ENCODE results near the gene MPHOSPH8.

GRCh38 chr13:19668778-19669177 is 35.3 kb downstream of the MPHOSPH8 start:
- TF ChIP-seq SP1 (IDR thresholded peaks at IDR 0.05) = no peak
- TF ChIP-seq L3MBTL2 (conservative IDR thresholded peaks at IDR 0.05) = no peak
- no peak for TF ChIP-seq PKNOX1 (IDR thresholded peaks at IDR 0.05)
- no peak for TF ChIP-seq BHLHE40 (IDR thresholded peaks at IDR 0.05; ENCODE audit: borderline replicate concordance)
- TF ChIP-seq FOXM1 (IDR thresholded peaks at IDR 0.05; ENCODE audit: borderline replicate concordance) = no peak

Measured in HEK293T (cell line).